Chondrocyte (in vitro differentiated cells): ENCODE measurements around the gene CHRNB2. TPM values are rescaled to one million over a fixed set of nuclear protein-coding genes. Genes with fewer than 3 reads are reported as not detected.

ENCODE experiments used
- DNase-seq: peaks from one replicate; pipeline ENCODE4 v3.0.0; 2021; ENCODE audit warnings: mixed read lengths, low spot score
- H3K27ac Mint-ChIP-seq: one replicate; pipeline ENCODE4 v1.8.0; 2021; ENCODE audit warnings: mild to moderate bottlenecking, moderate library complexity, mixed read lengths; ENCODE audit not compliant: unreplicated experiment
- H3K27me3 Mint-ChIP-seq: 2 replicates; pipeline ENCODE4 v1.8.0; 2021; ENCODE audit warnings: low read depth, mixed read lengths
- H3K36me3 Mint-ChIP-seq: 2 replicates; pipeline ENCODE4 v1.8.0; 2021; ENCODE audit warnings: low read depth, mixed read lengths
- H3K4me1 Mint-ChIP-seq: 2 replicates; pipeline ENCODE4 v1.8.0; 2021; ENCODE audit warnings: low read depth, mild to moderate bottlenecking, mixed read lengths
- H3K4me3 Mint-ChIP-seq: one replicate; pipeline ENCODE4 v1.8.0; 2021; ENCODE audit warnings: mild to moderate bottlenecking, moderate library complexity, mixed read lengths; ENCODE audit not compliant: unreplicated experiment
- H3K9me3 Mint-ChIP-seq: 2 replicates; pipeline ENCODE4 v1.8.0; 2021; ENCODE audit warnings: low read depth, mixed read lengths
- CTCF ChIP-seq: fragments of 200-600 bp; sonication (generic); IDR thresholded peaks from 2 replicates; pipeline ENCODE4 v1.5.0; 2021; ENCODE audit warnings: antibody characterized with exemption, mild to moderate bottlenecking, moderate library complexity
- total RNA-seq: library from RNA; stranded (reverse); gene quantifications from 3 replicates; pipeline ENCODE4 v1.2.1, GENCODE V29; 2021

Gene CHRNB2
- total RNA-seq, 1 donor from 2014 or later: not detected

- no peak overlapping the region for H3K27ac Mint-ChIP-seq
- peaks cover 2% of the 10 kb centered on the region for H3K9me3 Mint-ChIP-seq
- H3K27me3 Mint-ChIP-seq: peaks cover 48% of the 10 kb centered on the region
- H3K36me3 Mint-ChIP-seq: peaks cover 3% of the 10 kb centered on the region
- H3K4me1 Mint-ChIP-seq: no peaks in the 10 kb centered on the region
- DNase-seq: no peak
- H3K4me3 Mint-ChIP-seq: no peak overlapping the region
- no peak for TF ChIP-seq CTCF
Measured at GRCh38 chr1:154539486-154540483, 27.8 kb upstream of the CHRNB2 start.

GRCh38 chr1:154541231-154541630, 26.3 kb upstream of the CHRNB2 start:
- peaks cover 41% of the 10 kb centered on the region for H3K27me3 Mint-ChIP-seq
- no peaks in the 10 kb centered on the region for H3K4me1 Mint-ChIP-seq
- no peak for TF ChIP-seq CTCF
- no peak overlapping the region for H3K4me3 Mint-ChIP-seq
- DNase-seq: no peak
- no peaks in the 10 kb centered on the region for H3K36me3 Mint-ChIP-seq
- no peaks in the 10 kb centered on the region for H3K9me3 Mint-ChIP-seq
- no peak overlapping the region for H3K27ac Mint-ChIP-seq

- Mint-ChIP-seq H3K9me3 (no peaks in the 10 kb centered on the region), H3K4me1 (peaks cover 8% of the 10 kb centered on the region), H3K4me3 (no peak overlapping the region), H3K36me3 (peaks cover 18% of the 10 kb centered on the region), H3K27ac (no peak overlapping the region), H3K27me3 (peaks cover 10% of the 10 kb centered on the region)
- peak; percentile 83 for TF ChIP-seq CTCF
- no peak for DNase-seq
Measured at GRCh38 chr1:154546264-154547063, 21.1 kb upstream of the CHRNB2 start.

GRCh38 chr1:154547105-154547732, 20.4 kb upstream of the CHRNB2 start:
- Mint-ChIP-seq H3K36me3 (peaks cover 23% of the 10 kb centered on the region), H3K27me3 (peaks cover 2% of the 10 kb centered on the region), H3K4me1 (peaks cover 8% of the 10 kb centered on the region), H3K4me3 (no peak overlapping the region), H3K27ac (no peak overlapping the region), H3K9me3 (no peaks in the 10 kb centered on the region)
- no peak for DNase-seq
- TF ChIP-seq CTCF: no peak

GRCh38 chr1:154548028-154548427, 19.6 kb upstream of the CHRNB2 start:
- H3K4me3 Mint-ChIP-seq: no peak overlapping the region
- no peak overlapping the region for H3K27ac Mint-ChIP-seq
- H3K4me1 Mint-ChIP-seq: peaks cover 8% of the 10 kb centered on the region
- no peak for TF ChIP-seq CTCF
- DNase-seq: no peak
- no peaks in the 10 kb centered on the region for H3K9me3 Mint-ChIP-seq
- peaks cover 27% of the 10 kb centered on the region for H3K36me3 Mint-ChIP-seq
- no peaks in the 10 kb centered on the region for H3K27me3 Mint-ChIP-seq
